Breast epithelium (tissue), 4 donors: ENCODE data around the gene DEPP1. TPM values are rescaled to one million over a fixed set of nuclear protein-coding genes. Genes with fewer than 3 reads are reported as not detected.

ENCODE experiments used
- DNase-seq, 2 donors: peaks; one replicate each; pipeline ENCODE4 v3.0.0-alpha.2; 2019; ENCODE audit warnings: low spot score in 2 of 2
- H3K27ac ChIP-seq, 2 donors: fragments of 200-600 bp; sonication (generic) in 1 of 2; one replicate each; pipeline ENCODE4 v1.5.1; 2016 to 2019; ENCODE audit warnings: mild to moderate bottlenecking in 1 of 2
- H3K27me3 ChIP-seq, 2 donors: fragments of 200-600 bp; sonication (generic) in 1 of 2; one replicate each; pipeline versions ENCODE4 v1.5.1 to v1.6.0; 2017 to 2019; ENCODE audit warnings: control low read depth in 1 of 2, mild to moderate bottlenecking in 1 of 2
- H3K36me3 ChIP-seq: fragments of 200-600 bp; one replicate; pipeline ENCODE4 v1.5.1; 2019
- H3K4me1 ChIP-seq, 2 donors: fragments of 200-600 bp; sonication (generic); one replicate each; pipeline ENCODE4 v1.5.1; 2016 to 2019; ENCODE audit warnings: control low read depth in 1 of 2
- H3K4me3 ChIP-seq, 3 donors: fragments of 200-600 bp; sonication (generic); 1 replicate in 2 of 3; 2 replicates in 1 of 3; pipeline ENCODE4 v1.5.1; 2016 to 2019; ENCODE audit warnings: mild to moderate bottlenecking in 3 of 3, moderate library complexity in 2 of 3
- H3K9me3 ChIP-seq, 2 donors: fragments of 200-600 bp; sonication (generic) in 1 of 2; one replicate each; pipeline ENCODE4 v1.5.1; 2016 to 2019; ENCODE audit warnings: control low read depth in 1 of 2
- POLR2A ChIP-seq: fragments of 450-650 bp; IDR thresholded peaks from one replicate; pipeline ENCODE4 v1.6.1; 2016; ENCODE audit warnings: antibody characterized with exemption, mild to moderate bottlenecking, moderate library complexity
- POLR2AphosphoS5 ChIP-seq, 3 donors: sonication (generic); formaldehyde crosslinking; IDR thresholded peaks; one replicate each; pipeline ENCODE4 v1.6.1; 2017; ENCODE audit warnings: antibody characterized with exemption in 3 of 3
- intact Hi-C: fragments of 100-400 bp; cut with DNase I; formaldehyde crosslinking; loops from one replicate; pipeline ENCODE4 v1.15.1; 2023; ENCODE audit warnings: low total_unique reads
- total RNA-seq, 3 donors: library from RNA; depleted of rRNA; stranded (reverse); fragments of >200 nt; gene quantifications; one replicate each; pipeline ENCODE4 v1.1.0, GENCODE V29; 2016
- TF ChIP-seq, protein P1 (sequence below), 3 donors: fragments of 450-650 bp; IDR thresholded peaks; one replicate each; pipeline ENCODE4 v1.5.1; 2016 to 2017; ENCODE audit warnings: antibody characterized with exemption in 3 of 3, mild to moderate bottlenecking in 3 of 3, moderate library complexity in 3 of 3

Gene DEPP1
- total RNA-seq, 3 donors from 2014 or later = 139 to 2,057 (median 460) TPM

DNA sequence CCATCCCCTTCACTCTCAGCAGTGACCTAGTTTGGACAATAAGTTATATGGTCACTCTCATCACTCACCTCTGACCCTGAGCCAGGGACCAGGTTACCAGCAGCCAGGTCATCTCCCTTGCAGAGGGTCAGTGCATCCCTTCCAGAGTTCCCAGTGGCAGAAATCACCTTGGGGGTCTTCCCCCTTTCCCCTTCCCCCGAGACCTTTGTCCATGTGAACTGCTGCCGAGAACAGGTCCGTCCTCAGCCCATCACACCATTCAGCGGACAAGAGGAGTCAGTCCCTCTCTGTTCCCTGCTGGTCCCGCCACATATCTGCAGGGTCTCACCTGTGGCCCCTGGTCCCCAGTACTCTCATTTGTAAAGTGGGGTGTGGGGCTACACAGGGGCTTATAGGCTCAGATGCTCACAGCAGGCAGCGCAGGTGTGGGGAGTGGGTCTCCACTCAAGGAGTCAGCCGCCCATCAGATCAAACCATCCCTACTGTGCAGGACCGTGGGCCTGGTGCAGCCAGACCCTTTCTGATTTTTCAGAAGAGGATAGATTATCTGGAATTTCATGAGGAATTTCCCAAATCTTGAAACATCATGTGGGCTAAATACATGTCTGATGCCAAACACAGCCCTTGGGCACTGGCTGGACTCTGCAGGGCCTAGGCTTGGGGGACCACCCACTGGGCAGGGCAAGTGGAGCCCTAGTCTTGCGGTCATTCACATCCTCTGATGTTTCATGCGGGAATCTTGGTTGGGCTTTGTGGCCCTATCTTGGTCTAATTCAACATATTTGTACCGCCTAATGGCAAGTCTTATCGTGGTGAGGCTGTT is 6.5 kb downstream of the DEPP1 start:
- no peak for DNase-seq
- Histone ChIP-seq H3K27ac (peak overlapping the region; percentile 92 to 95), H3K4me3 (no peak overlapping the region), H3K27me3 (no peaks in the 10 kb centered on the region), H3K36me3 (no peaks in the 10 kb centered on the region), H3K9me3 (no peaks in the 10 kb centered on the region), H3K4me1 (peaks cover 2 to 17% of the 10 kb centered on the region in 2 donors)
- TF ChIP-seq, protein P1, sequence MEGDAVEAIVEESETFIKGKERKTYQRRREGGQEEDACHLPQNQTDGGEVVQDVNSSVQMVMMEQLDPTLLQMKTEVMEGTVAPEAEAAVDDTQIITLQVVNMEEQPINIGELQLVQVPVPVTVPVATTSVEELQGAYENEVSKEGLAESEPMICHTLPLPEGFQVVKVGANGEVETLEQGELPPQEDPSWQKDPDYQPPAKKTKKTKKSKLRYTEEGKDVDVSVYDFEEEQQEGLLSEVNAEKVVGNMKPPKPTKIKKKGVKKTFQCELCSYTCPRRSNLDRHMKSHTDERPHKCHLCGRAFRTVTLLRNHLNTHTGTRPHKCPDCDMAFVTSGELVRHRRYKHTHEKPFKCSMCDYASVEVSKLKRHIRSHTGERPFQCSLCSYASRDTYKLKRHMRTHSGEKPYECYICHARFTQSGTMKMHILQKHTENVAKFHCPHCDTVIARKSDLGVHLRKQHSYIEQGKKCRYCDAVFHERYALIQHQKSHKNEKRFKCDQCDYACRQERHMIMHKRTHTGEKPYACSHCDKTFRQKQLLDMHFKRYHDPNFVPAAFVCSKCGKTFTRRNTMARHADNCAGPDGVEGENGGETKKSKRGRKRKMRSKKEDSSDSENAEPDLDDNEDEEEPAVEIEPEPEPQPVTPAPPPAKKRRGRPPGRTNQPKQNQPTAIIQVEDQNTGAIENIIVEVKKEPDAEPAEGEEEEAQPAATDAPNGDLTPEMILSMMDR (IDR thresholded peaks at IDR 0.05) = no peak
- TF ChIP-seq POLR2A = no peak
- peak in 2 of 3 donors; percentile 7 to 70 for TF ChIP-seq POLR2AphosphoS5 (IDR thresholded peaks at IDR 0.05)
- intact Hi-C loops = no loop called here

DNA sequence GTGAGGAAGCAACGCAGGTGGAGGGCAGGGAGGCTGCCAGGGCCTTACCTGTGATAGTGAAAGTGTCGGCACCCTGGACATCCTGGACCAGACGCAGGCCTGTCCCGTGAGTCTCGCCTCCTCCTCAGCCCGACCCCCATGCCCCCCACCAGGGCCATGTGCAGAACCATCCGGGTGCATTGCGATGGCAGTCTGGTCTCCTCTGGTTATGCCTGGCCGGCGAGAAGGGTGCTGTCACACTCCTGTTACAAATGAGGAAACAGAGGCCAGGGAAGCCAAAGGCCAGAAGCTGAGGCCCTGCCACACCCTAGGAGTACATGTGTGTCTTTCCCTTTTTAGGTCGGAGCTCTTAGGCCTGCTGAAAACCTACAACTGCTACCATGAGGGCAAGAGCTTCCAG is 7.2 kb downstream of the DEPP1 start:
- no peak overlapping the region for H3K27ac ChIP-seq
- TF ChIP-seq, protein P1 (IDR thresholded peaks at IDR 0.05) = no peak
- peak in 1 of 3 donors; percentile 49 for TF ChIP-seq POLR2AphosphoS5 (IDR thresholded peaks at IDR 0.05)
- H3K9me3 ChIP-seq = no peaks in the 10 kb centered on the region
- no peak for DNase-seq
- H3K4me1 ChIP-seq = peaks cover 2 to 17% of the 10 kb centered on the region in 2 donors
- no peaks in the 10 kb centered on the region for H3K36me3 ChIP-seq
- intact Hi-C loops = no loop called here
- H3K27me3 ChIP-seq = no peaks in the 10 kb centered on the region
- H3K4me3 ChIP-seq = no peak overlapping the region

DNA sequence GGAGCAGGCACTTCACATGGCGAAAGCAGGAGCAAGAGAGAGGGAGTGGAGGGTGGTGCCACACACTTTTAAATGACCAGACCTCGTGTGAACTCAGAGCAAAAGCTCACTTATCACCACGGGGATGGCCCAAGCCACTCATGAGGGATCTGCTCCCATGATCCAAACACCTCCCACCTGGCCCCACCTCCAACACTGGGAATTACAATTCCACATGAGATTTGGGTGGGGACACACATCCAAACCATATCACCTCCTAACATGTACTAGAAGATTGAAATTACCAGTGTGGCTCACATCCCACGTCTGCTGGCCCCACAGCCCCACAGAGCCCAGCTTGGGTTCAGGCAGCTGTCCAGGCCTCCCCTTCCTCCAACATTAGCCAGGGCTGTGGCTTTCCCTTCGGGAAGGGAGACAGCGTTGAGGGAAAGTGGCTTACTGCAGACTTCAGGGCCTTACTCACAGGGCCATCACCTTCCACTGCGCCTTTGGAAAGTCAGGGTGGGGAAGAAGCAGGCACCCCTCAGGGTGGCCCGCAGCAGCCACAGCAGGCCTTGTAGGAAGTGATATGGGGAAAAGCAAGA is 7.7 kb downstream of the DEPP1 start:
- TF ChIP-seq, protein P1 (IDR thresholded peaks at IDR 0.05) = no peak
- TF ChIP-seq POLR2A (no peak), POLR2AphosphoS5 (IDR thresholded peaks at IDR 0.05) (no peak)
- intact Hi-C loops = no loop called here
- Histone ChIP-seq H3K36me3 (no peaks in the 10 kb centered on the region), H3K27ac (no peak overlapping the region), H3K4me3 (no peak overlapping the region), H3K4me1 (peaks cover 2 to 17% of the 10 kb centered on the region in 2 donors), H3K27me3 (no peaks in the 10 kb centered on the region), H3K9me3 (no peaks in the 10 kb centered on the region)
- DNase-seq = no peak

DNA sequence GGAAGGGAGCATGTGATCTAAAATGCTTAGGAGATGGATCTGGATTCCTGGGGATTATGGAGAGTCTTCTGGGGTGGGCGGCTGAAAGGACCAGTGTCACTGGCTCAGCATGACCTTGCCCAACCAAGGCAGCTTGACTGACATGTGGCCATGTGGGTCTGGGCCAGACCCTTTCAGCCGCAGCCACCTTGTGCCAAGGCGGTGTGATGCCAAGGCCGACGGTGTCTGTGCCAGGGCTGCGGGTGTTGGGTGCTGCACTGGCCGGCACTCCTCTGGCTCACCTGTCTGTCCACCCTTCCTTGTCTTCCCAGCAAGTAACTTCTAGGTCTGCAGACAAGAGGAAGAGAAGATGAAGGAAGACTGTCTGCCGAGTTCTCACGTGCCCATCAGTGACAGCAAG is 8.8 kb downstream of the DEPP1 start:
- DNase-seq = no peak
- TF ChIP-seq POLR2AphosphoS5 (IDR thresholded peaks at IDR 0.05) (no peak), POLR2A (no peak)
- TF ChIP-seq, protein P1 (IDR thresholded peaks at IDR 0.05) = no peak
- Histone ChIP-seq H3K4me3 (no peak overlapping the region), H3K27ac (no peak overlapping the region), H3K9me3 (no peaks in the 10 kb centered on the region), H3K27me3 (no peaks in the 10 kb centered on the region), H3K36me3 (no peaks in the 10 kb centered on the region), H3K4me1 (peaks cover 2 to 19% of the 10 kb centered on the region in 2 donors)
- intact Hi-C loops = no loop called here
